Right forelimb (tissue), 1 donor: ENCODE results near the gene PGP.

Experiments
- DNase-seq: peaks from one replicate; pipeline ENCODE4 v3.0.0-alpha.2; 2018

PGP gene

GRCh38 chr16:2197765-2198164, 16.9 kb downstream of the PGP start:
- DNase-seq = no peak

DNA sequence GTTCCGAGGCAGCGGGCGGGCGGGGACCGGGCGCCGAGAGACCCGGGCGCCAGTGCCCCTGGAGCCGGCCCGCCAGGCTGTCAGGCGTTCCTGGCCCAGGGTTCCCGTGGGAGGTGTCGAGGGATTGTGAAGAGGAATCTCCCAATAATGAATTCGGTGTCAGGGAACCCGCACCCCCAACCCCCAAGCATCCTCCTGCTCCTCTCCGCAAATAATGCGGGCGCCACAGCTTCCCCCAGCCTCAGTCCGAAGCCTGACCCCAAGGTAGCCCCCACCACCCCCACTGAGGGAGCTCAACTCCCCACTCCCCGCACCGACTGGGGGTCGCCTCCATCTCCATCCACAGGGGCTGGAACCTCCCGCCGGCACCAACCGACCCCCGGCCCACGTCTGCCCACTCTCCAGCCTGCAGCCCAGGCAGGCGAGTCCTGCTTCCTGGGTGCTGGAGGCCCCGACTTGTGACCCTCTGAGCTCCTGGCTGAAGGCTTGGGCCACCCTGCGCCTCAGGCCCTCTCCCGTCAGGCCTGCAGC, 17.6 kb downstream of the PGP start:
- no peak for DNase-seq

- no peak for DNase-seq
These were observed 18.3 kb downstream of the PGP start, which contains the start of gene CASKIN1 for GRCh38 chr16:2196162-2196980. Gene CASKIN1 (minus strand): TSS chr16:2196605. CDS start chr16:2196432, 173 bp downstream.

- DNase-seq = no peak
These were observed 19.1 kb downstream of the PGP start for GRCh38 chr16:2195322-2196161.

DNA sequence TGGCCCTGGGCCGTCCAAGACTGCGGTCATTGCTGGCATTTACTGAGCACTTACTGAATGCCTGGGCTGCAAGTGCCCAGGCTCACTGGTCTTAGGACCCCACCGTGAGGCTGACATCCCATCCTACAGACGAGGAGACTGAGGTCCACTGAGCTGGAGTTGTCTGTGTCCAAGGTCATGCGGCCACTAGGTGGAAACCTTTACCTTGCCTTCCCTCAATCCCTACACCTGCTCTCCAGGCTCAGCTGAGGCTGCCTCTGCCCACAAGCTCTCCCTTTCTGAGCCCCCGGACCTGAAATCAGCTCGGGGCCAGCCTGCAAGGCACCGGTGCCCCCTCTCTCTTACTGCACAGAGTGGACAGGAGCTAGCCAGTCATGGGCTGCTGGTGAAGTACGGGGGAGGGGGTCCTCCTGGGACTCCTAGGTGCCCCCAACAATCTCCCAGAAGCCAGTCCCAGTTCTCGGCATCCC, 19.8 kb downstream of the PGP start:
- no peak for DNase-seq

GRCh38 chr16:2194166-2194834, 20.3 kb downstream of the PGP start:
- no peak for DNase-seq

GRCh38 chr16:2191446-2191706, 23.3 kb downstream of the PGP start:
- DNase-seq = no peak

DNA sequence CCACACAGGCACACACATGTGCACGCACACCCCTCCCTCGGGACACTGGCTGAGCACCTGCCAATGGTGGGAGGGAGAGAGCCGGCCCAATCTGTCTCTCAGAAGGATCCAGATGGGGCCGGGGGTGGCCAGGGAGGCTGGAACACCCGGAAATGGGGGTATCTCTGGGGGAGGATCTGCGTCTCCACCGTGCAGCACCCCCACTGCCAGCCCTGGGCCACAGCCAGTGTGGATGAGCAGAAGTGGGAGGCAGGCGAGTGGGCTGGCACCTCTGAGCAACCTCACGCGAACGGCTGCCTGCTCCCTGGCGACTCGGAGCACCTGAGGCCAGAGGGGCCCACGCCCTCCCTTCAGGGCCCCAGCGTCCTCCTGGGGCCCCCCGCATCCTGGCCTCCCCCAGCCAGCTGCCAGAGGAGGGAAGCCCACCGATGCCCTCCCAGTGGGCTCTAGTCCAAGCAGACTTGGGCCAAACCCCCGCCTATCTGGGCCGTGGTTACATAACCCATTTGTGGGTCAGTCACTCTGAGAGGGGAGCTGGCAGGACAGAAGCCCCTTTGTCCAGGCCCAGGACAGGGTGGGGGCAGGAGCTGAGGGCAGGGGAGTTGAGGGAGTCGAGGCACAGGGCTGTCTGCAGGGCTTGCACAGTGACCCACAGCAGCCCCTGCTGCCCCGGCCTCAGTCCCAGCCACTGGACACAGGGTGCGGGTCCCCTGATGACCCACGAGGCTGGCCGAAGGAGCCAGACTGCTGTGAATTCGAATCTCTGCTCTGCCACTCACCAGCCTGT, 23.8 kb downstream of the PGP start:
- no peak for DNase-seq

DNA sequence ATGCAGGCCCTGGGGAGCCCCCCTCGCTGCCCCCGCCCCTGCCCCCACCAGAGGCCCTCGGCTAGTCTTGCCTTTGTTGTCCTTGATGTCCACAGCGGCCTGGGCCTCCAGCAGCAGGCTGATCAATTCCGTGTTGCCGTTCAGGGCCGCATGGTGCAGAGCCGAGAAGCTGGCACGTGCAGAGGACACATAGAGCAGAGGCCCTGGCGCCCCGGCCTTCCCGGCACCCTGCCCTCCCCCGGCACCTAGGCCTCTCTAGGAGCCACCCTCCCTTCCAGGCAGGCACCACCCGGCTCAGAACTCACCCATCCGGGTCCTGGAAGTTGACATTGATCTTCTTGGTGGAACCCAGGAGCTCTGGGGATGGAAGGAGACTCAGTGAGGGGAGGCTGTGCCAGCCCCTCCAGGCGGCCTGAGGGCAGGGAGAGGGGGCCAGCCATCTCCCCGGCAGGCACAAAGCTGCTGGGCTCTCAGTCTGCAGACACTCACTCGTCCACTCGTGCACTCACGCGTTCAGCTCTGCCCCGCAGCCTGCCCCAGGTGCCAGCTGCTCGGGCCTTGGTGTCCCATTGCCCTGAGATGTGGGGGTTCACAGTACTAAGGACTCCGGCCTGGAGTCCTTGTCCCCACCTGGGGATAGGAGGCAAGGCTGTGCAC, 24.5 kb downstream of the PGP start:
- DNase-seq = no peak

DNA sequence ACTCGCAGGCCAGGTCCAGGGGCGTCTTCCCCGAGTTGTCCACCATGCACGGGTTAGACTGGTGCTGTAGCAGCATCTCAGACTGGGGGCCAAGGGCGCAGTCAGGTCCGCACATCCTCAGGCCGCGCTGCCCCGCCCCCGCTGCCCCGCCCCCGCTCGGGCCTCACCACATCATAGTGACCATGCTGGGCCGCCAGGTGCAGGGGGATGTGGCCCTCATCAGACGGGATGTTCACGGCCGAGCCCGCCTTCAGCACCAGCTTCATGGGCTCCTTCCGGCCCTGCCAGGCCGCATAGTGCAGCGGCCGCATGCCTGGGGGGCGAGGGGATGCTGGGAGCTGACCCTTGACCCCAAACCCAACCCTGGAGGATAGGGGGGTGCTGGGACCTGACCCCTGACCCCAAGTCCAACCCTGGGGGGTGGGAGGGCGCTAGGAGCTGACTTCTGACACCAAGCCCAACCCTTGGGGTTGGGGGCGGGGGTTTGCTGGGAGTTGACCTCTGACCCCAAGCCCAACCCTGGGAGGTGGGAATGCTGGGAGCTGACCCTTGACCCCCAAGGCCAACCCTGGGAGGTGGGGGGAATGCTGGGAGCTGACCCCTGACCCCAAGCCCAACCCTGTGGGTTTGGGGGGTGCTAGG, 25.3 kb downstream of the PGP start:
- DNase-seq = no peak

DNA sequence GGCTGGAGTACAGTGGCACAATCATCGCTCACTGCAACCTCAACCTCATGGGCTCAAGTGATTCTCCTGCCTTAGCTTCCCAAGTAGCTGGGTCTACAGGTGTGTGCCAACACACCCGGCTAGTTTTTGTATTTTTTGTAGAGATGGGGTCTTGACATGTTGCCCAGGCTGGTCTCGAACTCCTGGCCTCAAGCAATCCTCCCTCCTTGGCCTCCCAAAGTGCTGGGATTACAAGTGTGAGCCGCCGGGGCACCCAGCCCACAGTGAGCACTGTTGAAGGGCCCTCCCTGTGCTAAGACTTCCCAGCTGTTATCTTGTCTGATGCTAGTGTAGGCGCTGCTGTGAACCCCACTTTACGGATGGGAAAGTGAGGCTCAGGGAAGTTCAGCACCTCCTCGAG, 26.2 kb downstream of the PGP start:
- no peak for DNase-seq

DNA sequence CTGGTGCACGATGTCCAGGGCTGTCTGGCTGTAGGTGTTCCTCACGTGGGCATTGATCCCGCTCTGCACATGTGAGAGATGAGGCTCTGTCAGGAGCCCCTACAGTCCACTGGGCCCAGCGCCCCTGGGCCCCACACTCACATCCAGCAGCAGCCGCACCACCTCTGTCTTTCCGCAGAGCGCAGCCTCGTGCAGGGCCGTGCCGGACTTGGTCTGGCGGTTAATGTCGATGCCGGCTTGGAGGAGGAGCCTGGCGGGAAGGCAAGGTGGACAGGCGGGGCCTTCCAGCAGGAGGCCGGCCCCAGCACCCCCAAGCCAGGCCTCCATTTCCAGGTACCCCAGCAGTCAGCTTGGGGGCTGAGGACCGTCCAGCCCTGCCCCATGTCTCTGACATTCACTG, 27.4 kb downstream of the PGP start:
- DNase-seq = no peak

GRCh38 chr16:2186505-2186904, 28.1 kb downstream of the PGP start:
- no peak for DNase-seq

DNA sequence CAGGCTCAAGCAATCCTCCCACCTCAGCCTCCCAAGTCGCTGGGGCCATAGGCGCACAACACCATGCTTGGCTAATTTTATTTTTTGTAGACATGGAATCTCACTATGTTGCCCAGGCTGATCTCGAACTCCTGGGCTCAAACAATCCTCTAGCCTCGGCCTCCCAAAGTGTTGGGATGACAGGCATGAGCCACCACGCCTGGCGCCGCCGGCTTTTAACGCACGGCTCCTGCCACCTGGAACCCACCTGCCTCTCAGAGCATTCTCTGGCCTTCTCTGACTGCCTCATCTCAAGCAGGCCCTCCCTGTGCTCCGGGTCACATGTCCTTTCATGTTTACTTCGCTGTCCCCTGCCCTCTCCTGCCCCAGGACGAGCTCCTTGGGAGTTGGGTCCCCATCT, 28.6 kb downstream of the PGP start:
- no peak for DNase-seq

GRCh38 chr16:2184962-2185361, 29.7 kb downstream of the PGP start:
- DNase-seq = no peak

DNA sequence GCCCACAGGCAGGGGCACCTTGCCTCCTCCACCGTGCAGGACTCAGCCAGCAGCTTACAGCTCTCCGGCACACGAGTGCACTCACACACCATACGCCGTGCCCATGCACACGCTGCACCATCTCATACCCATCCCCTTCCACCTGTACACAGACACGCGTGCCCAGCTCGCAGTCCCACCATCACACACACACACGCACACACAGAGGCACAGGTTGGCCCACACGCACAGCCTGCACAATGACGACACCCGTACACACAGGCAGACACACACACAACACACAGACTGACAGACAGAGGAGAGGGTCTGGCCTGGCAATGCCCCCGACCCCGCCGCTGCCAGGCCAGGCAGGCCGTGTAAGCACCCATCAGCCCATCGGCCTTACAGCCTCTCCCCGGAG, 30.3 kb downstream of the PGP start:
- no peak for DNase-seq

DNA sequence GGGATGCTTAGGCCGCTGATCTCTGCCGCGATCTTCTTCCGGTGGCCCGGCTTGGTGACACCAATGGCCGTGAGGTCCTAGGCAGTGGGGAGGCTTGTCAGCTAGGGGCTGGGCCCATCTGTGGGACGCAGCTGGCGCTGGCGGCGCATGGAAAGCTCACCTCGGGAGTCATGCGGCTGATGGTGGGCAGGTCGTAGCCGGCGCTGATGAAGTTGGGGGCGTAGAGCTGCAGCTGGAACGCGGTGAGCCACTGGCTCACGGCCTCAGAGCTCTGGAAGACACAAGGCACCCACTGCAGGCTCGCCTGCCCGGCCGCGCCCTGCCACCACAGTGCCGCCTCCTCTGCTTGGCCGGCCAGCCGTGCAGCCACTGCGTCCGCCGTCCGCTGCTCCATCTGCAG, 31.0 kb downstream of the PGP start:
- no peak for DNase-seq

GRCh38 chr16:2181952-2182351, 32.7 kb downstream of the PGP start:
- DNase-seq = no peak

DNA sequence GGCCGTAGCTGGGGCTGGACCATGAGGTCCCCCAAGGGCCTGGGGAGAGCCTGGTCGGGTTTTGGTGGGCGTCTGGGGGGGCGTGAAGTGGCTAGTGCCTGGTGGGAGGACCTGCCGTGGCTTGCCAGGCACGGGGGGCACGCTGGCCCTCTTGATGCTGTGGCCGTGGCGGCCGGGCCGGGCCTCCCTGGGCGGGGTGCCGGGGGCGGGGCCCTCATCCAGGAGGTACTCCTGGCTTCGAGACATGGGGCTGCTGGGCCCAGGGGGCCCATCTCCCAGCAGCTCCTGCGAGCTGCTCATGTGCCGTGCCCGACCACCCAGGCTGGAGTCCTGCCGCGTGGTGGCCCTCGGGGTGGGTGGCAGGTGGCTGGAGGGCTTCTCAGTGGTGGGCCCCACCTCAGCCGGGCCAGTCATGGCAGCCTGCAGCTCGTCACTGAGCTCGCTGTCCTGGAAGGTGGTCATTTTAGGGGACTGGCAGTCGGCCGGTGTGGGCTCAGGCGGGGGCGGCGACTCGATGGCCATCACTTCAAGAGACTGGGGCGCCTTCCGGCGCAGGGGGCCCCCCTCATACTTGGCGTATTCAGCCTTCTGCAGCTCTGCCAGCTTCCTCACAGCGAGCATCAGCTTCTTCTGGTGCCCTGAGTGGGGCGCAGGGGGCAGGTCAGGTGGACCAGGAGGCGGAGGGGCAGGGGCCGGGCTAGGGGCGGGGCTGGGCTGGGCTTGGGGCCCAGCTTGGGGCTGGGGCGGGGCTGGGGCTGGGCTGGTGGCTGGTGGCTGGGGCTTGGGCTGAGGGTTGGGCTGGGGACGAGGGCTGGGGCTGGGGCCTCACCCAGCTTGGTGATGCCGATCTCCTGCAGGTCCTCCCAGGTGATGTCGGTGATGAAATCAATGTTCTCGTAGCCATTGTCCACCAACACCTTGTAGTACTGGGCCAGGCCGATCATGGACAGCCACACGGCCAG, 33.4 kb downstream of the PGP start:
- no peak for DNase-seq

- no peak for DNase-seq
These were observed 34.2 kb downstream of the PGP start for GRCh38 chr16:2180461-2180860.
